ENCODE measurements around the gene PTGDR2. TPM values are rescaled to one million over a fixed set of nuclear protein-coding genes. Genes with fewer than 3 reads are reported as not detected.
A peak's percentile ranks its signal among the peaks of the same experiment; 100 is the strongest.

The PTGDR2 gene
- total RNA-seq, 1 experiment from 2014 or later, result not detected

- Histone ChIP-seq H3K4me1 (ENCODE audit: insufficient read depth, low read length) (peaks cover 45% of the 10 kb centered on the region), H4K20me1 (ENCODE audit: low read length) (no peaks in the 10 kb centered on the region), H3K27me3 (ENCODE audit: low read length) (no peaks in the 10 kb centered on the region), H3K9me3 (ENCODE audit: low read length) (no peaks in the 10 kb centered on the region), H3K4me3 (ENCODE audit: low read length) (no peak overlapping the region), H3K4me2 (ENCODE audit: low read length) (peak overlapping the region; percentile 44), H3F3A (ENCODE audit: low read length, unreplicated experiment) (peaks cover 9% of the 10 kb centered on the region), H3K79me2 (ENCODE audit: low read length) (no peaks in the 10 kb centered on the region), H3K27ac (ENCODE audit: low read length) (peak overlapping the region; percentile 76), H3K9me2 (replicated peaks; ENCODE audit: low read length) (no peaks in the 10 kb centered on the region), H3K36me3 (ENCODE audit: low read depth, low read length) (no peaks in the 10 kb centered on the region), H2AFZ (ENCODE audit: low read length) (peak overlapping the region; percentile 59), H3K9ac (ENCODE audit: low read length) (peak overlapping the region; percentile 8; the same call in 1 of the 2 replicates)
- TF ChIP-seq EZH2 (IDR thresholded peaks at IDR 0.05; ENCODE audit: low read length, unreplicated experiment), result no peak
- TF ChIP-seq EZH2phosphoT487 (IDR thresholded peaks at IDR 0.05; ENCODE audit: borderline replicate concordance, low read length), result no peak
- TF ChIP-seq CTCF (conservative IDR thresholded peaks at IDR 0.05; ENCODE audit: low read depth, low read length), result no peak
- no peak for DNase-seq
- POLR2A ChIA-PET (ENCODE audit: unreplicated experiment), result no interaction called here
- peak; percentile 7 for ATAC-seq
- BruUV-seq (replicated peaks), result TSS peak; percentile 64
- intact Hi-C loops (cut with micrococcal nuclease), result no loop called here
- CTCF ChIA-PET, result interaction anchor here (1.4 kb wide), 1 partner anchor 65 kb away, joined by 3 read pairs; no protein-coding TSS in a partner anchor
Observed at GRCh38 chr11:60834742-60835533, 20.8 kb downstream of the PTGDR2 start.

- no peak for TF ChIP-seq EZH2 (IDR thresholded peaks at IDR 0.05; ENCODE audit: low read length, unreplicated experiment)
- TF ChIP-seq EZH2phosphoT487 (IDR thresholded peaks at IDR 0.05; ENCODE audit: borderline replicate concordance, low read length), result no peak
- no peak for TF ChIP-seq CTCF (conservative IDR thresholded peaks at IDR 0.05; ENCODE audit: low read depth, low read length)
- H3K9me3 ChIP-seq (ENCODE audit: low read length), result no peaks in the 10 kb centered on the region
- peak overlapping the region; percentile 80 for H3K27ac ChIP-seq (ENCODE audit: low read length)
- ChIA-PET POLR2A (ENCODE audit: unreplicated experiment) (interaction anchor here (0.6 to 0.8 kb wide), 3 partner anchors 20 to 79 kb away, joined by 3 to 5 read pairs (median 4); no protein-coding TSS in a partner anchor), CTCF (interaction anchor here (0.6 to 2.5 kb wide), 8 partner anchors 12 to 327 kb away, joined by 3 to 123 read pairs (median 6); partner anchors contain the start of gene TMEM109)
- no peaks in the 10 kb centered on the region for H3K27me3 ChIP-seq (ENCODE audit: low read length)
- no peaks in the 10 kb centered on the region for H3K9me2 ChIP-seq (replicated peaks; ENCODE audit: low read length)
- H3K4me2 ChIP-seq (ENCODE audit: low read length), result peak overlapping the region; percentile 74
- ATAC-seq (peak; percentile 51), DNase-seq (peak; percentile 94)
- BruUV-seq (replicated peaks), result no TSS peak
- no peaks in the 10 kb centered on the region for H3K36me3 ChIP-seq (ENCODE audit: low read depth, low read length)
- no peak overlapping the region for H3K4me3 ChIP-seq (ENCODE audit: low read length)
- H3F3A ChIP-seq (ENCODE audit: low read length, unreplicated experiment), result peaks cover 9% of the 10 kb centered on the region
- peak overlapping the region; percentile 25 for H3K9ac ChIP-seq (ENCODE audit: low read length)
- intact Hi-C loops (cut with micrococcal nuclease), result loop anchor here (1.0 to 2.0 kb wide), 7 partner anchors 13 to 355 kb away; no protein-coding TSS in a partner anchor
- H4K20me1 ChIP-seq (ENCODE audit: low read length), result no peaks in the 10 kb centered on the region
- no peak overlapping the region for H2AFZ ChIP-seq (ENCODE audit: low read length)
- no peaks in the 10 kb centered on the region for H3K79me2 ChIP-seq (ENCODE audit: low read length)
- peaks cover 38% of the 10 kb centered on the region for H3K4me1 ChIP-seq (ENCODE audit: insufficient read depth, low read length)
Observed at GRCh38 chr11:60831501-60832079, 24.2 kb downstream of the PTGDR2 start.
